ENCODE measurements around the gene GLT6D1. TPM values are rescaled to one million over a fixed set of nuclear protein-coding genes. Genes with fewer than 3 reads are reported as not detected.

The GLT6D1 gene
- total and polyA plus RNA-seq, 2 of the 13 experiments (the other 11 are each of a cell fraction or from before 2014, with no cell fraction given): not detected

DNA sequence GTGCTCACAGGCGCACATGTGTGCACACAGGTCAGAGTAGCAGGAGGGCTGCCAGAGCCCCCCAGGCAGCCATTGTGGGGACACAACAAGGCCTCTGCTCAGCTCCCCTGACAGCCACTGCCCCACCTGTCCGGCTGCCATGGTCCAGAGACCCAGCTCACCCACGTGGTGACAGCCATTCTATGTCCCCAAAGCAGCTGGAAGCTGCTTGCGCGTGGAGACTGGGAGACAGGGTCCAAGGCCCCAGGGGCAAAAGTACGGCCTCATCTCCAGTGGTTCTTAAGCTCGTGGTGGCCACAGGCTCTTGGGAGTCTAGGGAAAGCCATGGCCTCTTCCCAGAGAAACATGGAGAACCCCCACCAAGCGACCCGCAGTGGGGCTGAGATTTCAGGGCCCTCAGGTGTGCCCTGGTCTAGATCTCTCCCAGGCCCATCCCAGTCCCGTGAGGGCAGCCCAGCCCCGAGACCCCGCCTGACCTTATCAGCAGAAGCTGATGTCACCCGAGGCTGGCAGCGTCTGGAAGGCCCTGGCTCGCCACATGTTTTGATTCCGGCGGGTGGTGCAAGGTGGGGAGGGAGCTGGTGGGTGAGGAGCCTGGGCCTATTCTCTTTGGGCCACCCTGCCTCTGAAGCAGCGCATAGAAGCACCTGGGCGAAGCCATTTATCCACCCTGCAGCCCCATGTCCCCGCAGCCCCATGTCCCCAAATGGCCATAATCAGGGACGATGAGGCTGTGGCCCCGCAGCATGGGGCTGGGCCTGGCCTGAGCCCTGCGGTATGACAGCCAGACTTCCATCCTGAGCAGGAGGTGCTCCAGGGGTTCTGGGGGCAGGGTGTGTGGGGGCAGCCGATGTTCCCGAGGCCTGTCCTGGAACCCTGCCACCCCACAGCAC lies 31.7 kb downstream of the GLT6D1 start:
- in situ Hi-C loops (cut with HindIII; ENCODE audit: extremely low pct_ligation_motif_present, low pct_unique_long_range_greater_than_20kb): no loop called here
- Histone ChIP-seq H3K9me3 (ENCODE audit: low read length) (no peaks in the 10 kb centered on the region), H4K20me1 (ENCODE audit: insufficient read depth, low read length) (no peaks in the 10 kb centered on the region), H3K4me1 (ENCODE audit: insufficient read depth, low read length) (no peaks in the 10 kb centered on the region), H3K36me3 (replicated peaks in 1 of 2; ENCODE audit: control insufficient read depth in 1 of 2, insufficient read depth in 2 of 2, low read length in 2 of 2) (no peaks in the 10 kb centered on the region), H3K4me2 (ENCODE audit: low read depth, low read length) (no peak overlapping the region), H3K27me3 (ENCODE audit: control insufficient read depth in 1 of 2, insufficient read depth in 2 of 2, low read length in 2 of 2) (peaks cover 13 to 39% of the 10 kb centered on the region in 2 experiments; a peak in 4 of 5 replicates), H3K4me3 (replicated peaks in 1 of 3; ENCODE audit: insufficient read depth in 1 of 3, low read depth in 2 of 3, low read length in 3 of 3) (no peak overlapping the region), H3K9ac (ENCODE audit: insufficient read depth, low read depth, low read length) (no peak overlapping the region), H3K79me2 (ENCODE audit: insufficient read depth, low read length) (no peaks in the 10 kb centered on the region), H2AFZ (ENCODE audit: low read length) (no peak overlapping the region), H3K27ac (ENCODE audit: extremely low read length, insufficient read depth, low read length) (no peak overlapping the region)
- DNase-seq (ENCODE audit: low spot score) (no peak), FAIRE-seq (no peak), ATAC-seq (no peak)
- 15% methylated on average over 11 of the region's 25 CpGs for WGBS (ENCODE audit: low lambda C conversion rate)
- ChIA-PET POLR2A (no interaction called here), CTCF (ENCODE audit: low intra/inter-chr PET ratio, low total read pairs) (no interaction called here)
- intact Hi-C loops (cut with micrococcal nuclease; ENCODE audit: unreplicated experiment): no loop called here
- TF ChIP-seq ZNF652 (CRISPR knock-in tag; IDR thresholded peaks at IDR 0.05; ENCODE audit: borderline replicate concordance, low read depth) (no peak), ARNT (IDR thresholded peaks at IDR 0.05) (no peak), ZSCAN12 (CRISPR knock-in tag; IDR thresholded peaks at IDR 0.05) (no peak), ZBTB7A (CRISPR knock-in tag; IDR thresholded peaks at IDR 0.05) (no peak)
- TF ChIP-seq, protein P1, sequence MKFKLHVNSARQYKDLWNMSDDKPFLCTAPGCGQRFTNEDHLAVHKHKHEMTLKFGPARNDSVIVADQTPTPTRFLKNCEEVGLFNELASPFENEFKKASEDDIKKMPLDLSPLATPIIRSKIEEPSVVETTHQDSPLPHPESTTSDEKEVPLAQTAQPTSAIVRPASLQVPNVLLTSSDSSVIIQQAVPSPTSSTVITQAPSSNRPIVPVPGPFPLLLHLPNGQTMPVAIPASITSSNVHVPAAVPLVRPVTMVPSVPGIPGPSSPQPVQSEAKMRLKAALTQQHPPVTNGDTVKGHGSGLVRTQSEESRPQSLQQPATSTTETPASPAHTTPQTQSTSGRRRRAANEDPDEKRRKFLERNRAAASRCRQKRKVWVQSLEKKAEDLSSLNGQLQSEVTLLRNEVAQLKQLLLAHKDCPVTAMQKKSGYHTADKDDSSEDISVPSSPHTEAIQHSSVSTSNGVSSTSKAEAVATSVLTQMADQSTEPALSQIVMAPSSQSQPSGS (CRISPR knock-in tag; IDR thresholded peaks at IDR 0.05): no peak
- TF ChIP-seq, protein P2, sequence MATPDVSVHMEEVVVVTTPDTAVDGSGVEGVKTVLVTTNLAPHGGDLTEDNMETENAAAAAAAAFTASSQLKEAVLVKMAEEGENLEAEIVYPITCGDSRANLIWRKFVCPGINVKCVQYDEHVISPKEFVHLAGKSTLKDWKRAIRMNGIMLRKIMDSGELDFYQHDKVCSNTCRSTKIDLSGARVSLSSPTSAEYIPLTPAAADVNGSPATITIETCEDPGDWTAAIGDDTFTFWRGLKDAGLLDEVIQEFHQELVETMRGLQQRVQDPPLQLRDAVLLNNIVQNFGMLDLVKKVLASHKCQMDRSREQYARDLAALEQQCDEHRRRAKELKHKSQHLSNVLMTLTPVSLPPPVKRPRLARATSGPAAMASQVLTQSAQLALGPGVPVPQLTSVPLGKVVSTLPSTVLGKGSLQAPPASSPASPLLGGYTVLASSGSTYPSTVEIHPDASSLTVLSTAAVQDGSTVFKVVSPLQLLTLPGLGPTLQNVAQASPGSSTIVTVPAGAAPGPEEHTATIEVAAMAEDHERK (CRISPR knock-in tag; IDR thresholded peaks at IDR 0.05; ENCODE audit: low read depth): no peak
- TF ChIP-seq, protein P3, sequence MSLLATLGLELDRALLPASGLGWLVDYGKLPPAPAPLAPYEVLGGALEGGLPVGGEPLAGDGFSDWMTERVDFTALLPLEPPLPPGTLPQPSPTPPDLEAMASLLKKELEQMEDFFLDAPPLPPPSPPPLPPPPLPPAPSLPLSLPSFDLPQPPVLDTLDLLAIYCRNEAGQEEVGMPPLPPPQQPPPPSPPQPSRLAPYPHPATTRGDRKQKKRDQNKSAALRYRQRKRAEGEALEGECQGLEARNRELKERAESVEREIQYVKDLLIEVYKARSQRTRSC (CRISPR knock-in tag; IDR thresholded peaks at IDR 0.05; ENCODE audit: low read depth): no peak
- TF ChIP-seq, protein P4, sequence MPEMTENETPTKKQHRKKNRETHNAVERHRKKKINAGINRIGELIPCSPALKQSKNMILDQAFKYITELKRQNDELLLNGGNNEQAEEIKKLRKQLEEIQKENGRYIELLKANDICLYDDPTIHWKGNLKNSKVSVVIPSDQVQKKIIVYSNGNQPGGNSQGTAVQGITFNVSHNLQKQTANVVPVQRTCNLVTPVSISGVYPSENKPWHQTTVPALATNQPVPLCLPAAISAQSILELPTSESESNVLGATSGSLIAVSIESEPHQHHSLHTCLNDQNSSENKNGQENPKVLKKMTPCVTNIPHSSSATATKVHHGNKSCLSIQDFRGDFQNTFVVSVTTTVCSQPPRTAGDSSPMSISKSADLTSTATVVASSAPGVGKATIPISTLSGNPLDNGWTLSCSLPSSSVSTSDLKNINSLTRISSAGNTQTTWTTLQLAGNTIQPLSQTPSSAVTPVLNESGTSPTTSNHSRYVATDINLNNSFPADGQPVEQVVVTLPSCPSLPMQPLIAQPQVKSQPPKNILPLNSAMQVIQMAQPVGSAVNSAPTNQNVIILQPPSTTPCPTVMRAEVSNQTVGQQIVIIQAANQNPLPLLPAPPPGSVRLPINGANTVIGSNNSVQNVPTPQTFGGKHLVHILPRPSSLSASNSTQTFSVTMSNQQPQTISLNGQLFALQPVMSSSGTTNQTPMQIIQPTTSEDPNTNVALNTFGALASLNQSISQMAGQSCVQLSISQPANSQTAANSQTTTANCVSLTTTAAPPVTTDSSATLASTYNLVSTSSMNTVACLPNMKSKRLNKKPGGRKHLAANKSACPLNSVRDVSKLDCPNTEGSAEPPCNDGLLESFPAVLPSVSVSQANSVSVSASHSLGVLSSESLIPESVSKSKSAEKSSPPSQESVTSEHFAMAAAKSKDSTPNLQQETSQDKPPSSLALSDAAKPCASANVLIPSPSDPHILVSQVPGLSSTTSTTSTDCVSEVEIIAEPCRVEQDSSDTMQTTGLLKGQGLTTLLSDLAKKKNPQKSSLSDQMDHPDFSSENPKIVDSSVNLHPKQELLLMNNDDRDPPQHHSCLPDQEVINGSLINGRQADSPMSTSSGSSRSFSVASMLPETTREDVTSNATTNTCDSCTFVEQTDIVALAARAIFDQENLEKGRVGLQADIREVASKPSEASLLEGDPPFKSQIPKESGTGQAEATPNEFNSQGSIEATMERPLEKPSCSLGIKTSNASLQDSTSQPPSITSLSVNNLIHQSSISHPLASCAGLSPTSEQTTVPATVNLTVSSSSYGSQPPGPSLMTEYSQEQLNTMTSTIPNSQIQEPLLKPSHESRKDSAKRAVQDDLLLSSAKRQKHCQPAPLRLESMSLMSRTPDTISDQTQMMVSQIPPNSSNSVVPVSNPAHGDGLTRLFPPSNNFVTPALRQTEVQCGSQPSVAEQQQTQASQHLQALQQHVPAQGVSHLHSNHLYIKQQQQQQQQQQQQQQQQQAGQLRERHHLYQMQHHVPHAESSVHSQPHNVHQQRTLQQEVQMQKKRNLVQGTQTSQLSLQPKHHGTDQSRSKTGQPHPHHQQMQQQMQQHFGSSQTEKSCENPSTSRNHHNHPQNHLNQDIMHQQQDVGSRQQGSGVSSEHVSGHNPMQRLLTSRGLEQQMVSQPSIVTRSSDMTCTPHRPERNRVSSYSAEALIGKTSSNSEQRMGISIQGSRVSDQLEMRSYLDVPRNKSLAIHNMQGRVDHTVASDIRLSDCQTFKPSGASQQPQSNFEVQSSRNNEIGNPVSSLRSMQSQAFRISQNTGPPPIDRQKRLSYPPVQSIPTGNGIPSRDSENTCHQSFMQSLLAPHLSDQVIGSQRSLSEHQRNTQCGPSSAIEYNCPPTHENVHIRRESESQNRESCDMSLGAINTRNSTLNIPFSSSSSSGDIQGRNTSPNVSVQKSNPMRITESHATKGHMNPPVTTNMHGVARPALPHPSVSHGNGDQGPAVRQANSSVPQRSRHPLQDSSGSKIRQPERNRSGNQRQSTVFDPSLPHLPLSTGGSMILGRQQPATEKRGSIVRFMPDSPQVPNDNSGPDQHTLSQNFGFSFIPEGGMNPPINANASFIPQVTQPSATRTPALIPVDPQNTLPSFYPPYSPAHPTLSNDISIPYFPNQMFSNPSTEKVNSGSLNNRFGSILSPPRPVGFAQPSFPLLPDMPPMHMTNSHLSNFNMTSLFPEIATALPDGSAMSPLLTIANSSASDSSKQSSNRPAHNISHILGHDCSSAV (CRISPR knock-in tag; IDR thresholded peaks at IDR 0.05; ENCODE audit: borderline replicate concordance): no peak
- BruUV-seq (replicated peaks): no TSS peak
